SKM-1 (cell line): ENCODE measurements around the gene USP17L21.
"Not testable (repeated sequence)": the region's sequence is repeated elsewhere in the genome, so short reads cannot be mapped to it uniquely, and the experiment has no call there.

Experiments
- DNase-seq: peaks from one replicate; lab custom pipeline; 2025; ENCODE audit not compliant: unreplicated experiment; lab: John Stamatoyannopoulos, UW

Gene USP17L21, protein sequence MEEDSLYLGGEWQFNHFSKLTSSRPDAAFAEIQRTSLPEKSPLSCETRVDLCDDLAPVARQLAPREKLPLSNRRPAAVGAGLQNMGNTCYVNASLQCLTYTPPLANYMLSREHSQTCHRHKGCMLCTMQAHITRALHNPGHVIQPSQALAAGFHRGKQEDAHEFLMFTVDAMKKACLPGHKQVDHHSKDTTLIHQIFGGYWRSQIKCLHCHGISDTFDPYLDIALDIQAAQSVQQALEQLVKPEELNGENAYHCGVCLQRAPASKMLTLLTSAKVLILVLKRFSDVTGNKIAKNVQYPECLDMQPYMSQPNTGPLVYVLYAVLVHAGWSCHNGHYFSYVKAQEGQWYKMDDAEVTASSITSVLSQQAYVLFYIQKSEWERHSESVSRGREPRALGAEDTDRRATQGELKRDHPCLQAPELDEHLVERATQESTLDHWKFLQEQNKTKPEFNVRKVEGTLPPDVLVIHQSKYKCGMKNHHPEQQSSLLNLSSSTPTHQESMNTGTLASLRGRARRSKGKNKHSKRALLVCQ

DNA sequence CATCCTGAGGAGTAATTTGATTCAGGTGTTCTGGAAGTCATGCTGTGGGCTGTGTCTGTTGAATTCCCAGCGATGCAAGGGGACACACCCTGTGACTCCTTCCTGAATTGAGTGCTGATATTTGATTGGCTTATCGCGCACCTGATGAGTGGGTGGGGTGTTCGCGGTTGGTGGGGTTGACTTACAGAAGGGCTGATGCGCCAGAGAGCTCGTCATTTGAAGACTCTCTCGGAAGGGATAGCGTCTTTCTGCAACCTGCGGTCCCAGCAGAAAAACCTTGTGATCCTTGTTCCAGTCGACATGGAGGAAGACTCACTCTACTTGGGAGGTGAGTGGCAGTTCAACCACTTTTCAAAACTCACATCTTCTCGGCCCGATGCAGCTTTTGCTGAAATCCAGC, at the start of gene USP17L21:
Gene USP17L21, plus strand, starts transcription at position 301 of the 400 bp plus-strand sequence. Its CDS starts 0 bp downstream, at position 301.
- DNase-seq: not testable (repeated sequence)

DNA sequence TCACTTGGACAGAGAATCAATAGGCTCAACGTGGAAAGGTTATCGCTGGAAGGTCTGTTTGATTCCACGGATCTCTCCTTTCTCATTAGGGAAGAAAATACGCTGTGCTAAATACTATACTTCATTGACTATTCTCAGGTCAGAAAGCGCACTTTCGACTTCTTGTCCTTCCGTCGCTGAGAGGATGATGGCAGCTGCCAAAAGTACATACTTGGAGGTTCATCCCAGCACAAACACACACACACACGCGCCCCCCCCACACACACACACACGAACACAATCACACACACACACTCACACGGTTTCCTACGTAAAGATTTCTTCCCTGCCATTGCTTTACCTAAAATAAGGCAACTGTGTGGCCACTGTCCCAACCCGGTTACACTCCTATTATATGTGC, 48.0 kb upstream of the USP17L21 start:
- DNase-seq: not testable (repeated sequence)

DNA sequence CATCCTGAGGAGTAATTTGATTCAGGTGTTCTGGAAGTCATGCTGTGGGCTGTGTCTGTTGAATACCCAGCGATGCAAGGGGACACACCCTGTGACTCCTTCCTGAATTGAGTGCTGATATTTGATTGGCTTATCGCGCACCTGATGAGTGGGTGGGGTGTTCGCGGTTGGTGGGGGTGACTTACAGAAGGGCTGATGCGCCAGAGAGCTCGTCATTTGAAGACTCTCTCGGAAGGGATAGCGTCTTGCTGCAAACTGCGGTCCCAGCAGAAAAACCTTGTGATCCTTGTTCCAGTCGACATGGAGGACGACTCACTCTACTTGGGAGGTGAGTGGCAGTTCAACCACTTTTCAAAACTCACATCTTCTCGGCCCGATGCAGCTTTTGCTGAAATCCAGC, 47.6 kb upstream of the USP17L21 start, which contains the start of gene USP17L11:
Gene USP17L11, plus strand, starts transcription at position 301 of the 400 bp plus-strand sequence. Its CDS starts 0 bp downstream, at position 301.
- DNase-seq: not testable (repeated sequence)

DNA sequence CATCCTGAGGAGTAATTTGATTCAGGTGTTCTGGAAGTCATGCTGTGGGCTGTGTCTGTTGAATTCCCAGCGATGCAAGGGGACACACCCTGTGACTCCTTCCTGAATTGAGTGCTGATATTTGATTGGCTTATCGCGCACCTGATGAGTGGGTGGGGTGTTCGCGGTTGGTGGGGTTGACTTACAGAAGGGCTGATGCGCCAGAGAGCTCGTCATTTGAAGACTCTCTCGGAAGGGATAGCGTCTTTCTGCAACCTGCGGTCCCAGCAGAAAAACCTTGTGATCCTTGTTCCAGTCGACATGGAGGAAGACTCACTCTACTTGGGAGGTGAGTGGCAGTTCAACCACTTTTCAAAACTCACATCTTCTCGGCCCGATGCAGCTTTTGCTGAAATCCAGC, 42.8 kb upstream of the USP17L21 start, which contains the start of gene USP17L12:
Gene USP17L12, plus strand, starts transcription at position 301 of the 400 bp plus-strand sequence. Its CDS starts 0 bp downstream, at position 301.
- not testable (repeated sequence) for DNase-seq

DNA sequence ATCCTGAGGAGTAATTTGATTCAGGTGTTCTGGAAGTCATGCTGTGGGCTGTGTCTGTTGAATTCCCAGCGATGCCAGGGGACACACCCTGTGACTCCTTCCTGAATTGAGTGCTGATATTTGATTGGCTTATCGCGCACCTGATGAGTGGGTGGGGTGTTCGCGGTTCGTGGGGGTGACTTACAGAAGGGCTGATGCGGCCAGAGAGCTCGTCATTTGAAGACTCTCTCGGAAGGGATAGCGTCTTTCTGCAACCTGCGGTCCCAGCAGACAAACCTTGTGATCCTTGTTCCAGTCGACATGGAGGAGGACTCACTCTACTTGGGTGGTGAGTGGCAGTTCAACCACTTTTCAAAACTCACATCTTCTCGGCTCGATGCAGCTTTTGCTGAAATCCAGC, 38.1 kb upstream of the USP17L21 start, which contains the start of gene USP17L13:
Gene USP17L13, plus strand, starts transcription at position 301 of the 400 bp plus-strand sequence. Its CDS starts 0 bp downstream, at position 301.
- DNase-seq: not testable (repeated sequence)

DNA sequence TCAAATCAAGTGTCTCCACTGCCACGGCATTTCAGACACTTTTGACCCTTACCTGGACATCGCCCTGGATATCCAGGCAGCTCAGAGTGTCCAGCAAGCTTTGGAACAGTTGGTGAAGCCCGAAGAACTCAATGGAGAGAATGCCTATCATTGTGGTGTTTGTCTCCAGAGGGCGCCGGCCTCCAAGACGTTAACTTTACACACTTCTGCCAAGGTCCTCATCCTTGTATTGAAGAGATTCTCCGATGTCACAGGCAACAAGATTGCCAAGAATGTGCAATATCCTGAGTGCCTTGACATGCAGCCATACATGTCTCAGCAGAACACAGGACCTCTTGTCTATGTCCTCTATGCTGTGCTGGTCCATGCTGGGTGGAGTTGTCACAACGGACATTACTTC, 32.4 kb upstream of the USP17L21 start:
- DNase-seq: not testable (repeated sequence)

DNA sequence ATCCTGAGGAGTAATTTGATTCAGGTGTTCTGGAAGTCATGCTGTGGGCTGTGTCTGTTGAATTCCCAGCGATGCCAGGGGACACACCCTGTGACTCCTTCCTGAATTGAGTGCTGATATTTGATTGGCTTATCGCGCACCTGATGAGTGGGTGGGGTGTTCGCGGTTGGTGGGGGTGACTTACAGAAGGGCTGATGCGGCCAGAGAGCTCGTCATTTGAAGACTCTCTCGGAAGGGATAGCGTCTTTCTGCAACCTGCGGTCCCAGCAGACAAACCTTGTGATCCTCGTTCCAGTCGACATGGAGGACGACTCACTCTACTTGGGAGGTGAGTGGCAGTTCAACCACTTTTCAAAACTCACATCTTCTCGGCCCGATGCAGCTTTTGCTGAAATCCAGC, 28.6 kb upstream of the USP17L21 start, which contains the start of gene USP17L15:
Gene USP17L15, plus strand, starts transcription at position 301 of the 400 bp plus-strand sequence. Its CDS starts 0 bp downstream, at position 301.
- not testable (repeated sequence) for DNase-seq

DNA sequence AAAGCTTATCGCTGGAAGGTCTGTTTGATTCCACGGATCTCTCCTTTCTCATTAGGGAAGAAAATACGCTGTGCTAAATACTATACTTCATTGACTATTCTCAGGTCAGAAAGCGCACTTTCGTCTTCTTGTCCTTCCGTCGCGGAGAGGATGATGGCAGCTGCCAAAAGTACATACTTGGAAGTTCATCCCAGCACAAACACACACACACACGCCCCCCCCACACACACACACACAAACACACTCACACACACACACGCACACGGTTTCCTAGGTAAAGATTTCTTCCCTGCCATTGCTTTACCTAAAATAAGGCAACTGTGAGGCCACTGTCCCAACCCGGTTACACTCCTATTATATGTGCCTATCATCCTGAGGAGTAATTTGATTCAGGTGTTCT, 24.2 kb upstream of the USP17L21 start:
- DNase-seq: not testable (repeated sequence)

DNA sequence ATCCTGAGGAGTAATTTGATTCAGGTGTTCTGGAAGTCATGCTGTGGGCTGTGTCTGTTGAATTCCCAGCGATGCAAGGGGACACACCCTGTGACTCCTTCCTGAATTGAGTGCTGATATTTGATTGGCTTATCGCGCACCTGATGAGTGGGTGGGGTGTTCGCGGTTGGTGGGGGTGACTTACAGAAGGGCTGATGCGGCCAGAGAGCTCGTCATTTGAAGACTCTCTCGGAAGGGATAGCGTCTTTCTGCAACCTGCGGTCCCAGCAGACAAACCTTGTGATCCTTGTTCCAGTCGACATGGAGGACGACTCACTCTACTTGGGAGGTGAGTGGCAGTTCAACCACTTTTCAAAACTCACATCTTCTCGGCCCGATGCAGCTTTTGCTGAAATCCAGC, 19.1 kb upstream of the USP17L21 start, which contains the start of gene USP17L17:
Gene USP17L17, plus strand, starts transcription at position 301 of the 400 bp plus-strand sequence. Its CDS starts 0 bp downstream, at position 301.
- DNase-seq: not testable (repeated sequence)

DNA sequence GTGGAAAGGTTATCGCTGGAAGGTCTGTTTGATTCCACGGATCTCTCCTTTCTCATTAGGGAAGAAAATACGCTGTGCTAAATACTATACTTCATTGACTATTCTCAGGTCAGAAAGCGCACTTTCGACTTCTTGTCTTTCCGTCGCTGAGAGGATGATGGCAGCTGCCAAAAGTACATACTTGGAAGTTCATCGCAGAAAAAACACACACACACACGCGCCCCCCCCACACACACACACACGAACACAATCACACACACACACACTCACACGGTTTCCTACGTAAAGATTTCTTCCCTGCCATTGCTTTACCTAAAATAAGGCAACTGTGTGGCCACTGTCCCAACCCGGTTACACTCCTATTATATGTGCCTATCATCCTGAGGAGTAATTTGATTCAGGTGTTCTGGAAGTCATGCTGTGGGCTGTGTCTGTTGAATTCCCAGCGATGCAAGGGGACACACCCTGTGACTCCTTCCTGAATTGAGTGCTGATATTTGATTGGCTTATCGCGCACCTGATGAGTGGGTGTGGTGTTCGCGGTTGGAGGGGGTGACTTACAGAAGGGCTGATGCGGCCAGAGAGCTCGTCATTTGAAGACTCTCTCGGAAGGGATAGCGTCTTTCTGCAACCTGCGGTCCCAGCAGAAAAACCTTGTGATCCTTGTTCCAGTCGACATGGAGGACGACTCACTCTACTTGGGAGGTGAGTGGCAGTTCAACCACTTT, 14.6 kb upstream of the USP17L21 start, which contains the start of gene USP17L18:
Gene USP17L18, plus strand, starts transcription at position 678 of the 728 bp plus-strand sequence. Its CDS starts 0 bp downstream, at position 678.
- DNase-seq: not testable (repeated sequence)

DNA sequence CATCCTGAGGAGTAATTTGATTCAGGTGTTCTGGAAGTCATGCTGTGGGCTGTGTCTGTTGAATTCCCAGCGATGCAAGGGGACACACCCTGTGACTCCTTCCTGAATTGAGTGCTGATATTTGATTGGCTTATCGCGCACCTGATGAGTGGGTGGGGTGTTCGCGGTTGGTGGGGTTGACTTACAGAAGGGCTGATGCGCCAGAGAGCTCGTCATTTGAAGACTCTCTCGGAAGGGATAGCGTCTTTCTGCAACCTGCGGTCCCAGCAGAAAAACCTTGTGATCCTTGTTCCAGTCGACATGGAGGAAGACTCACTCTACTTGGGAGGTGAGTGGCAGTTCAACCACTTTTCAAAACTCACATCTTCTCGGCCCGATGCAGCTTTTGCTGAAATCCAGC, 9.6 kb upstream of the USP17L21 start, which contains the start of gene USP17L19:
Gene USP17L19, plus strand, starts transcription at position 301 of the 400 bp plus-strand sequence. Its CDS starts 0 bp downstream, at position 301.
- DNase-seq: not testable (repeated sequence)

DNA sequence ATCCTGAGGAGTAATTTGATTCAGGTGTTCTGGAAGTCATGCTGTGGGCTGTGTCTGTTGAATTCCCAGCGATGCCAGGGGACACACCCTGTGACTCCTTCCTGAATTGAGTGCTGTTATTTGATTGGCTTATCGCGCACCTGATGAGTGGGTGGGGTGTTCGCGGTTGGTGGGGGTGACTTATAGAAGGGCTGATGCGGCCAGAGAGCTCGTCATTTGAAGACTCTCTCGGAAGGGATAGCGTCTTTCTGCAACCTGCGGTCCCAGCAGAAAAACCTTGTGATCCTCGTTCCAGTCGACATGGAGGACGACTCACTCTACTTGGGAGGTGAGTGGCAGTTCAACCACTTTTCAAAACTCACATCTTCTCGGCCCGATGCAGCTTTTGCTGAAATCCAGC, 4.8 kb upstream of the USP17L21 start, which contains the start of gene USP17L20:
Gene USP17L20, plus strand, starts transcription at position 301 of the 400 bp plus-strand sequence. Its CDS starts 0 bp downstream, at position 301.
- not testable (repeated sequence) for DNase-seq

DNA sequence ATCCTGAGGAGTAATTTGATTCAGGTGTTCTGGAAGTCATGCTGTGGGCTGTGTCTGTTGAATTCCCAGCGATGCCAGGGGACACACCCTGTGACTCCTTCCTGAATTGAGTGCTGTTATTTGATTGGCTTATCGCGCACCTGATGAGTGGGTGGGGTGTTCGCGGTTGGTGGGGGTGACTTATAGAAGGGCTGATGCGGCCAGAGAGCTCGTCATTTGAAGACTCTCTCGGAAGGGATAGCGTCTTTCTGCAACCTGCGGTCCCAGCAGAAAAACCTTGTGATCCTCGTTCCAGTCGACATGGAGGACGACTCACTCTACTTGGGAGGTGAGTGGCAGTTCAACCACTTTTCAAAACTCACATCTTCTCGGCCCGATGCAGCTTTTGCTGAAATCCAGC, 4.6 kb downstream of the USP17L21 start, which contains the start of gene USP17L22:
Gene USP17L22, plus strand, starts transcription at position 301 of the 400 bp plus-strand sequence. Its CDS starts 0 bp downstream, at position 301.
- not testable (repeated sequence) for DNase-seq

DNA sequence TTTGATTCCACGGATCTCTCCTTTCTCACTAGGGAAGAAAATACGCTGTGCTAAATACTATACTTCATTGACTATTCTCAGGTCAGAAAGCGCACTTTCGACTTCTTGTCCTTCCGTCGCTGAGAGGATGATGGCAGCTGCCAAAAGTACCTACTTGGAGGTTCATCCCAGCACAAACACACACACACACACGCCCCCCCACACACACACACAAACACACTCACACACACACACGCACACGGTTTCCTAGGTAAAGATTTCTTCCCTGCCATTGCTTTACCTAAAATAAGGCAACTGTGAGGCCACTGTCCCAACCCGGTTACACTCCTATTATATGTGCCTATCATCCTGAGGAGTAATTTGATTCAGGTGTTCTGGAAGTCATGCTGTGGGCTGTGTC, 9.0 kb downstream of the USP17L21 start:
- DNase-seq: not testable (repeated sequence)
